H1 (cell line): ENCODE measurements around the gene PPP2R2B. TPM values are rescaled to one million over a fixed set of nuclear protein-coding genes. Genes with fewer than 3 reads are reported as not detected.

Experiments used
- CTCF ChIA-PET: fragments of 300-600 bp; sonication (Branson Sonifier 250); formaldehyde crosslinking; loops from one replicate; lab custom pipeline; 2021; ENCODE audit not compliant: partially characterized antibody; lab: Charles Lee
- POLR2A ChIA-PET: fragments of 300-600 bp; sonication (Branson Sonifier 250); formaldehyde crosslinking; loops from one replicate; lab custom pipeline; 2021; ENCODE audit warnings: inconsistent platforms; ENCODE audit not compliant: partially characterized antibody; lab: Charles Lee
- DNase-seq, 2 experiments: peaks; one replicate each; pipeline versions ENCODE4 v3.0.0 to v3.0.0-alpha.2; 2010 to 2022; ENCODE audit warnings: low spot score in 2 of 2, low read depth in 1 of 2, mixed read lengths in 1 of 2
- FAIRE-seq: peaks from 2 replicates; lab custom pipeline; 2011; peaks lifted over from hg19 to GRCh38; lab: Jason Lieb, UNC
- H2AFZ ChIP-seq: 2 replicates; pipeline ENCODE4 v1.8.1; 2012; ENCODE audit warnings: low read length, inconsistent platforms
- H2AK5ac ChIP-seq: 2 replicates; pipeline ENCODE4 v1.6.1; 2013; ENCODE audit warnings: low read depth, low read length
- H2BK120ac ChIP-seq: replicated peaks from 2 replicates; pipeline ENCODE3; 2013; ENCODE audit warnings: low read depth, low read length, inconsistent platforms
- H2BK12ac ChIP-seq: 2 replicates; pipeline ENCODE4 v1.6.1; 2013; ENCODE audit warnings: low read depth, low read length
- H2BK15ac ChIP-seq: 2 replicates; pipeline ENCODE4 v1.6.1; 2013; ENCODE audit warnings: low read length
- H2BK20ac ChIP-seq: 2 replicates; pipeline ENCODE4 v1.6.1; 2013; ENCODE audit warnings: low read length
- H2BK5ac ChIP-seq: 2 replicates; pipeline ENCODE4 v1.6.1; 2013; ENCODE audit warnings: low read depth, low read length
- H3K14ac ChIP-seq: 2 replicates; pipeline ENCODE4 v1.6.1; 2013; ENCODE audit warnings: inconsistent platforms; ENCODE audit not compliant: insufficient read length
- H3K18ac ChIP-seq: 2 replicates; pipeline ENCODE4 v1.6.1; 2013; ENCODE audit warnings: low read length; ENCODE audit errors: extremely low read depth
- H3K23ac ChIP-seq: 2 replicates; pipeline ENCODE4 v1.6.1; 2013; ENCODE audit warnings: inconsistent platforms; ENCODE audit not compliant: insufficient read length
- H3K23me2 ChIP-seq: 2 replicates; pipeline ENCODE4 v1.6.1; 2013; ENCODE audit warnings: low read depth, low read length
- H3K27ac ChIP-seq: 2 replicates; pipeline ENCODE4 v1.6.1; 2011; ENCODE audit warnings: low read depth, low read length, inconsistent platforms
- H3K27me3 ChIP-seq, 4 experiments: replicated peaks in 1 of 4; 1 replicate in 1 of 4; 2 replicates in 3 of 4; pipeline versions ENCODE4 v1.6.1 to v1.8.1; 2011 to 2013; ENCODE audit warnings: low read length in 3 of 4, mild to moderate bottlenecking in 3 of 4, inconsistent platforms in 2 of 4, mixed read lengths in 2 of 4, moderate library complexity in 1 of 4; ENCODE audit not compliant: control insufficient read depth in 3 of 4, insufficient read depth in 3 of 4; ENCODE audit errors: extremely low read depth in 1 of 4
- H3K36me3 ChIP-seq, 4 experiments: 2 replicates each; pipeline versions ENCODE4 v1.6.1 to v1.8.1; 2011 to 2013; ENCODE audit warnings: mild to moderate bottlenecking in 4 of 4, low read length in 3 of 4, moderate library complexity in 2 of 4, control low read depth in 1 of 4, inconsistent platforms in 1 of 4; ENCODE audit not compliant: insufficient read depth in 4 of 4, control insufficient read depth in 2 of 4
- H3K4ac ChIP-seq: replicated peaks from 2 replicates; pipeline ENCODE3; 2013; ENCODE audit warnings: low read length, low read depth, mixed read lengths, inconsistent platforms; ENCODE audit not compliant: insufficient read length
- H3K4me1 ChIP-seq, 4 experiments: replicated peaks in 1 of 4; 1 replicate in 1 of 4; 2 replicates in 3 of 4; pipeline versions ENCODE4 v1.6.1 to v1.8.1; 2011 to 2013; ENCODE audit warnings: low read length in 3 of 4, inconsistent platforms in 2 of 4, mixed read lengths in 1 of 4; ENCODE audit not compliant: insufficient read depth in 4 of 4, control insufficient read depth in 3 of 4
- H3K4me2 ChIP-seq, 2 experiments: 2 replicates each; pipeline versions ENCODE4 v1.6.1 to v1.8.1; 2011 to 2013; ENCODE audit warnings: low read depth in 2 of 2, low read length in 2 of 2, control low read depth in 1 of 2, inconsistent platforms in 1 of 2, mild to moderate bottlenecking in 1 of 2; ENCODE audit not compliant: insufficient read depth in 1 of 2
- H3K4me3 ChIP-seq, 4 experiments: fragments of 200-600, 300-600 bp in 1 of 4; sonication (generic), shearing (Covaris generic), sonication (Bioruptor Twin) in 1 of 4; 2 replicates each; pipeline versions ENCODE4 v1.5.1 to v1.8.1; 2011 to 2016; ENCODE audit warnings: low read length in 4 of 4, low read depth in 3 of 4, control low read depth in 2 of 4, inconsistent platforms in 2 of 4, mild to moderate bottlenecking in 2 of 4, mixed read lengths in 1 of 4, moderate library complexity in 1 of 4; ENCODE audit not compliant: insufficient read depth in 2 of 4; ENCODE audit errors: extremely low read depth in 1 of 4
- H3K56ac ChIP-seq: replicated peaks from 2 replicates; pipeline ENCODE3; 2013; ENCODE audit warnings: low read depth, mild to moderate bottlenecking, mixed read lengths, low read length, inconsistent platforms; ENCODE audit not compliant: insufficient read length
- H3K79me1 ChIP-seq: 2 replicates; pipeline ENCODE4 v1.6.1; 2013; ENCODE audit warnings: low read depth, low read length, control low read depth
- H3K79me2 ChIP-seq, 2 experiments: 2 replicates each; pipeline versions ENCODE4 v1.6.1 to v1.8.1; 2012 to 2013; ENCODE audit warnings: low read length in 2 of 2, mild to moderate bottlenecking in 2 of 2, inconsistent platforms in 1 of 2; ENCODE audit not compliant: insufficient read depth in 2 of 2, control insufficient read depth in 1 of 2
- H3K9ac ChIP-seq, 4 experiments: replicated peaks in 1 of 4; 1 replicate in 1 of 4; 2 replicates in 3 of 4; pipeline versions ENCODE4 v1.6.1 to v1.8.1; 2011 to 2013; ENCODE audit warnings: low read depth in 3 of 4, low read length in 3 of 4, control low read depth in 2 of 4, mild to moderate bottlenecking in 2 of 4, moderate library complexity in 2 of 4, inconsistent platforms in 1 of 4; ENCODE audit errors: extremely low read depth in 1 of 4
- H3K9me3 ChIP-seq, 2 experiments: 2 replicates each; pipeline versions ENCODE4 v1.6.1 to v1.8.1; 2012 to 2013; ENCODE audit warnings: mild to moderate bottlenecking in 2 of 2, moderate library complexity in 2 of 2, control low read depth in 1 of 2, inconsistent platforms in 1 of 2, low read depth in 1 of 2, low read length in 1 of 2, mixed read lengths in 1 of 2; ENCODE audit not compliant: insufficient read depth in 2 of 2
- H4K20me1 ChIP-seq, 2 experiments: replicated peaks in 1 of 2; 2 replicates each; pipeline versions ENCODE3 to v1.8.1; 2011 to 2013; ENCODE audit warnings: inconsistent platforms in 2 of 2, low read length in 2 of 2, mild to moderate bottlenecking in 1 of 2; ENCODE audit not compliant: insufficient read depth in 2 of 2, control insufficient read depth in 1 of 2
- H4K5ac ChIP-seq: 2 replicates; pipeline ENCODE4 v1.6.1; 2013; ENCODE audit warnings: low read length, low read depth, mixed read lengths, inconsistent platforms; ENCODE audit not compliant: insufficient read length
- H4K8ac ChIP-seq: 2 replicates; pipeline ENCODE4 v1.8.0; 2013; ENCODE audit warnings: mild to moderate bottlenecking, moderate library complexity, low read length, inconsistent platforms; ENCODE audit not compliant: insufficient read depth; ENCODE audit errors: extremely low read depth
- H4K91ac ChIP-seq: replicated peaks from 2 replicates; pipeline ENCODE3; 2013; ENCODE audit warnings: low read length, mixed read lengths, inconsistent platforms; ENCODE audit not compliant: insufficient read length
- ATF3 ChIP-seq: IDR thresholded peaks from 2 replicates; pipeline ENCODE4 v1.6.1; 2011; ENCODE audit warnings: low read depth, mild to moderate bottlenecking, low read length; ENCODE audit not compliant: insufficient read depth
- NANOG ChIP-seq: IDR thresholded peaks from 2 replicates; pipeline ENCODE4 v1.6.1; 2011; ENCODE audit warnings: low read length, low read depth, mild to moderate bottlenecking, inconsistent platforms; ENCODE audit not compliant: insufficient read depth, poor library complexity, severe bottlenecking
- RNF2 ChIP-seq: fragments of 200-900, 300-1000 bp; sonication (generic); IDR thresholded peaks from 2 replicates; pipeline ENCODE4 v1.7.1; 2016; ENCODE audit warnings: borderline replicate concordance, low read depth, mild to moderate bottlenecking, antibody characterized with exemption, low read length; ENCODE audit not compliant: poor library complexity, severe bottlenecking; ENCODE audit errors: missing control alignments
- WGBS, 2 experiments: shearing (Covaris generic) in 1 of 2; methylation state at CpG; one replicate each; pipeline versions ENCODE4 v1.1.6 to v1.1.7; 2013 to 2015; ENCODE audit warnings: low lambda C conversion rate in 2 of 2, mixed read lengths in 2 of 2, inconsistent platforms in 1 of 2, low coverage in 1 of 2, missing lambda C conversion rate in 1 of 2; ENCODE audit not compliant: insufficient replicate concordance in 2 of 2, insufficient coverage in 1 of 2, insufficient read length in 1 of 2; ENCODE audit errors: extremely low coverage in 1 of 2, missing lambda C conversion rate in 1 of 2; 5-methylcytosine and 5-hydroxymethylcytosine counted together
- polyA plus RNA-seq, 7 experiments: library from polyadenylated mRNA; depleted of rRNA in 3 of 7; stranded (reverse) in 5 of 7; unstranded in 2 of 7; fragments of >200 nt in 5 of 7; fragments of 200-250 nt in 2 of 7; gene quantifications; 1 replicate in 5 of 7; 2 replicates in 1 of 7; 4 replicates in 1 of 7; pipeline versions ENCODE4 v1.2.1 to v1.2.3, GENCODE V29; 2011 to 2013; ENCODE audit warnings: missing spikeins in 2 of 7, mixed read lengths in 2 of 7
- total RNA-seq: library from RNA; stranded (reverse); fragmentation: NEBNext Ultra II Directional; extraction: Animal tissue kit (Norgen Biotek cat#: 25700); gene quantifications from 2 replicates; pipeline ENCODE4 v1.2.1, GENCODE V29; 2021

PPP2R2B gene
- total and polyA plus RNA-seq, 2 of the 8 experiments (the other 6 are each of a cell fraction or from before 2014, with no cell fraction given) = 21.1 to 37.1 TPM

GRCh38 chr5:146626936-146627335 is 251.6 kb downstream of the PPP2R2B start:
- no peak overlapping the region for H4K5ac ChIP-seq
- ChIA-PET POLR2A (no interaction called here), CTCF (interaction anchor here (2.2 kb wide), 1 partner anchor 61 kb away, joined by 9 read pairs; no protein-coding TSS in a partner anchor)
- no peaks in the 10 kb centered on the region for H3K27me3 ChIP-seq
- no peak overlapping the region for H2BK15ac ChIP-seq
- H2BK20ac ChIP-seq = no peak overlapping the region
- peaks cover 3% of the 10 kb centered on the region in 2 experiments; a peak in 2 of 4 replicates for H3K9me3 ChIP-seq
- H4K91ac ChIP-seq = no peak overlapping the region
- no peak overlapping the region for H3K14ac ChIP-seq
- no peaks in the 10 kb centered on the region; the same call in 1 of the 2 replicates for H3K23me2 ChIP-seq
- H2BK12ac ChIP-seq = no peak overlapping the region
- no peak overlapping the region for H3K4ac ChIP-seq
- 92% methylated on average over 1 of the region's 1 CpG; no CpG with 5 or more reads in 1 of the 2 experiments for WGBS, 2 experiments
- H2BK5ac ChIP-seq = no peak overlapping the region
- H3K36me3 ChIP-seq = no peaks in the 10 kb centered on the region
- no peak overlapping the region for H3K4me2 ChIP-seq
- H3K79me1 ChIP-seq = no peaks in the 10 kb centered on the region
- H3K23ac ChIP-seq = no peak overlapping the region
- no peaks in the 10 kb centered on the region for H4K20me1 ChIP-seq
- no peak overlapping the region for H2AK5ac ChIP-seq
- H3K4me1 ChIP-seq = no peaks in the 10 kb centered on the region
- FAIRE-seq (no peak), DNase-seq (no peak)
- H2AFZ ChIP-seq = no peak overlapping the region
- no peak overlapping the region for H3K4me3 ChIP-seq
- H3K56ac ChIP-seq = no peak overlapping the region
- H3K9ac ChIP-seq = no peak overlapping the region
- H3K27ac ChIP-seq = no peak overlapping the region
- no peak overlapping the region for H3K18ac ChIP-seq
- no peak for TF ChIP-seq ATF3
- TF ChIP-seq NANOG = no peak
- no peak for TF ChIP-seq RNF2
- H4K8ac ChIP-seq = no peak overlapping the region
- H3K79me2 ChIP-seq = no peaks in the 10 kb centered on the region
- H2BK120ac ChIP-seq = no peak overlapping the region
